ENCODE data around the gene CLDN10.

The CLDN10 gene

GRCh38 chr13:95516492-95516891 lies 36.0 kb upstream of the CLDN10 start:
- TF ChIP-seq FOXM1 (IDR thresholded peaks at IDR 0.05; ENCODE audit: borderline replicate concordance, low read depth) (no peak), EP300 (IDR thresholded peaks at IDR 0.05; ENCODE audit: borderline replicate concordance) (no peak), EGR1 (IDR thresholded peaks at IDR 0.05) (no peak), YY1 (IDR thresholded peaks at IDR 0.05; ENCODE audit: low read depth) (no peak), ZBTB7A (IDR thresholded peaks at IDR 0.05; ENCODE audit: low read depth) (no peak), TAF1 (IDR thresholded peaks at IDR 0.05; ENCODE audit: low read depth) (no peak), USF1 (IDR thresholded peaks at IDR 0.05) (no peak), CREB1 (IDR thresholded peaks at IDR 0.05; ENCODE audit: low read depth) (no peak)

GRCh38 chr13:95523598-95523997 lies 28.9 kb upstream of the CLDN10 start:
- TF ChIP-seq ZBTB7A (IDR thresholded peaks at IDR 0.05; ENCODE audit: low read depth) = no peak
- no peak for TF ChIP-seq TEAD4 (IDR thresholded peaks at IDR 0.05)
- TF ChIP-seq TAF1 (IDR thresholded peaks at IDR 0.05; ENCODE audit: low read depth) = no peak
- TF ChIP-seq TCF12 (IDR thresholded peaks at IDR 0.05; ENCODE audit: low read depth) = no peak
- no peak for TF ChIP-seq CEBPB (IDR thresholded peaks at IDR 0.05)
- TF ChIP-seq, protein P1, sequence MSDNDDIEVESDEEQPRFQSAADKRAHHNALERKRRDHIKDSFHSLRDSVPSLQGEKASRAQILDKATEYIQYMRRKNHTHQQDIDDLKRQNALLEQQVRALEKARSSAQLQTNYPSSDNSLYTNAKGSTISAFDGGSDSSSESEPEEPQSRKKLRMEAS (IDR thresholded peaks at IDR 0.05) = no peak
- no peak for TF ChIP-seq EGR1 (IDR thresholded peaks at IDR 0.05)
- no peak for TF ChIP-seq YY1 (IDR thresholded peaks at IDR 0.05; ENCODE audit: low read depth)
- no peak for TF ChIP-seq FOXM1 (IDR thresholded peaks at IDR 0.05; ENCODE audit: borderline replicate concordance, low read depth)
- TF ChIP-seq USF1 (IDR thresholded peaks at IDR 0.05) = no peak
- TF ChIP-seq NFIC (IDR thresholded peaks at IDR 0.05) = no peak
- TF ChIP-seq CREB1 (IDR thresholded peaks at IDR 0.05; ENCODE audit: low read depth) = no peak
- TF ChIP-seq REST (IDR thresholded peaks at IDR 0.05; ENCODE audit: low read depth) = no peak
- no peak for TF ChIP-seq RAD21 (IDR thresholded peaks at IDR 0.05; ENCODE audit: low read depth)
- no peak for TF ChIP-seq EP300 (IDR thresholded peaks at IDR 0.05; ENCODE audit: borderline replicate concordance)

DNA sequence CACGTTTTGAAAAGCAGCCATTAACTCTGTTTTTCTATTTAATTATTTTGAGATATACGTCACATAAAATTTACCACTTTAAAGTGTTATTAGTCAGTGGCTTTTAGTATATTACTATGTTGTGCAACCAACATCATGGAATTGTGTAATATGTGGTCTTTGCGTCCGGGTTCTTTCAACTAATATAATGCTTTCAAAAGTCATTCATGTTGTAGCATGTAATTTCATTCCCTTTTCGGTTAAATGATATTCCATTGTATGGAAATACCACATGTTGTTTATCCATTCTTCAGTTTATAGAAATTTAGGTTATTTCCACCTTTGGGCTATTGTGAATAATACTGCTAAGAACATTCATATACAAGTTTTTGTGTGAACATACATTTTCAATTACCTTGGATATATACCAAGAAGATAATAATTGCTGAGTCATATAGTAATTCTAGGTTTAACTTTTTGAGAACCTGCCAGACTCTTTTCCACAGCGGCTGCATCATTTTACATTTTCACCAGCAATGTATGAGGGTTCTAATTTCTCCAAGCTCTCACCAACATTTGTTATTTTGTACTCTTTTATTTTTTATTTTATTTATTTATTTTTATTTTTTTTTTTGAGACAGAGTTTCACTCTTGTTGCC lies 28.1 kb upstream of the CLDN10 start:
- TF ChIP-seq FOXM1 (IDR thresholded peaks at IDR 0.05; ENCODE audit: borderline replicate concordance, low read depth) (no peak), CREB1 (IDR thresholded peaks at IDR 0.05; ENCODE audit: low read depth) (no peak), TEAD4 (IDR thresholded peaks at IDR 0.05) (no peak), EGR1 (IDR thresholded peaks at IDR 0.05) (no peak), REST (IDR thresholded peaks at IDR 0.05; ENCODE audit: low read depth) (no peak), CEBPB (IDR thresholded peaks at IDR 0.05) (no peak), RAD21 (IDR thresholded peaks at IDR 0.05; ENCODE audit: low read depth) (no peak), ZBTB7A (IDR thresholded peaks at IDR 0.05; ENCODE audit: low read depth) (no peak), YY1 (IDR thresholded peaks at IDR 0.05; ENCODE audit: low read depth) (no peak), USF1 (IDR thresholded peaks at IDR 0.05) (no peak), TAF1 (IDR thresholded peaks at IDR 0.05; ENCODE audit: low read depth) (no peak)
- TF ChIP-seq, protein P1 (IDR thresholded peaks at IDR 0.05) = no peak

DNA sequence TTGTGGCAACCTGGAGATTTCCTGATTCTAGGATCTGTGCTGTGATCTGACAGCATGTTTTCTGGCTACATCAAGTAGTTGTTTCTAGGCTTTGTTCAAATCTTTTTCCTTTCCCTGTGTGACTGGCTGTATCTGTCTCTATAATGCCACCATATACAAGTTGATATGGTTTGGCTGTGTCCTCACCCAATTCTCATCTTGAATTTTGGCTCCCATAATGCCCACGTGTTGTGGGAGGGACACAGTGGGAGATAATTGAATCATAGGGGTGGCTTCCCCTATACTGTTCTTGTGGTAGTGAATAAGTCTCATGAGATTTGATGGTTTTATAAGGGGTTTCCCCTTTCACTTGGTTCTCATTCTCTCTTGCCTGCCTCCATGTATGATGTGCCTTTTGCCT lies 24.6 kb upstream of the CLDN10 start:
- TF ChIP-seq CREB1 (IDR thresholded peaks at IDR 0.05; ENCODE audit: low read depth) (no peak), YY1 (IDR thresholded peaks at IDR 0.05; ENCODE audit: low read depth) (no peak), FOXM1 (IDR thresholded peaks at IDR 0.05; ENCODE audit: borderline replicate concordance, low read depth) (no peak), RAD21 (IDR thresholded peaks at IDR 0.05; ENCODE audit: low read depth) (no peak), USF1 (IDR thresholded peaks at IDR 0.05) (no peak), REST (IDR thresholded peaks at IDR 0.05; ENCODE audit: low read depth) (no peak), EP300 (IDR thresholded peaks at IDR 0.05; ENCODE audit: borderline replicate concordance) (no peak)
- TF ChIP-seq, protein P1 (IDR thresholded peaks at IDR 0.05) = no peak

All from Ishikawa (cell line).